ENCODE results near the gene WDFY3. TPM values are rescaled to one million over a fixed set of nuclear protein-coding genes. Genes with fewer than 3 reads are reported as not detected.

WDFY3 gene
- total RNA-seq, 1 donor from 2014 or later = 126 TPM

DNA sequence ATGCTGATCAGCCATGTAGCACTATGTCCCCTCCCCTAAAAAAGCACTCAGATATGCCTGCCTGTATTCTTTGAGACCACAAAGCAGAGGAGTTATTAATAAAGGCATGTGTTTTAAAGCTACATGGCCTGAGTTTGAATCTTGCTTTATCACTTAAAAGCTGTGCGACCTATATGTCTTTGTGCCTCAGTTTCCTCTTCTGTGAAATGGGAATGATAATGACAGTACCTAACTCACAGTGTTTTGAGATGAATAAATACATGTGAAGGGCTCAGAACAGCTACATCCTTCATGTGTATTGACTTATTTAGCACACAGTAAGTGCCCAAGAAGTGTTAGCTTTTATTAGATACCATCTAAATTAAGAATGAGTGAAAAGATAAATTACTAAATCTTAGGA is 180.0 kb downstream of the WDFY3 start:
- H3K36me3 ChIP-seq = peaks cover 91% of the 10 kb centered on the region
- no peaks in the 10 kb centered on the region for H3K27me3 ChIP-seq
- ATAC-seq = no peak

DNA sequence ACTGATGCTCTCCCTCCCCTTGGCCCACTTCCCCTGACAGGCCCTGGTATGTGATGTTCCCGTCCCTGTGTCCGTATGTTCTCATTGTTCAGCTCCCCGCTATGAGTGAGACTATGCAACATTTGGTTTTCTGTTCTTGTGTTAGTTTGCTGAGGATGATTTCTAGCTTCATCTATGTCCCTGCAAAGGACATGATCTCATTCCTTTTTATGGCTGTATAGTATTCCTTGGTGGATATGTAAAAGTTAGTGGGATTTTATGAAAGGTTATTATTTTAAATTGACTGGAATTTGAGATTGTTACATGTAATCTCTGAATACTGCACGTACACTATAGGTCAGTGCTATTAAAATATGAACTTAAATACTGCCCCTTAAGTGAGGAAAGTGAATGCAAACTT is 184.0 kb downstream of the WDFY3 start:
- Histone ChIP-seq H3K27ac (no peak overlapping the region), H3K4me1 (no peaks in the 10 kb centered on the region), H3K9me3 (no peaks in the 10 kb centered on the region), H3K27me3 (no peaks in the 10 kb centered on the region), H3K36me3 (peaks cover 91% of the 10 kb centered on the region), H3K4me3 (no peak overlapping the region)
- ATAC-seq (no peak), DNase-seq (no peak)
- TF ChIP-seq, protein P1, sequence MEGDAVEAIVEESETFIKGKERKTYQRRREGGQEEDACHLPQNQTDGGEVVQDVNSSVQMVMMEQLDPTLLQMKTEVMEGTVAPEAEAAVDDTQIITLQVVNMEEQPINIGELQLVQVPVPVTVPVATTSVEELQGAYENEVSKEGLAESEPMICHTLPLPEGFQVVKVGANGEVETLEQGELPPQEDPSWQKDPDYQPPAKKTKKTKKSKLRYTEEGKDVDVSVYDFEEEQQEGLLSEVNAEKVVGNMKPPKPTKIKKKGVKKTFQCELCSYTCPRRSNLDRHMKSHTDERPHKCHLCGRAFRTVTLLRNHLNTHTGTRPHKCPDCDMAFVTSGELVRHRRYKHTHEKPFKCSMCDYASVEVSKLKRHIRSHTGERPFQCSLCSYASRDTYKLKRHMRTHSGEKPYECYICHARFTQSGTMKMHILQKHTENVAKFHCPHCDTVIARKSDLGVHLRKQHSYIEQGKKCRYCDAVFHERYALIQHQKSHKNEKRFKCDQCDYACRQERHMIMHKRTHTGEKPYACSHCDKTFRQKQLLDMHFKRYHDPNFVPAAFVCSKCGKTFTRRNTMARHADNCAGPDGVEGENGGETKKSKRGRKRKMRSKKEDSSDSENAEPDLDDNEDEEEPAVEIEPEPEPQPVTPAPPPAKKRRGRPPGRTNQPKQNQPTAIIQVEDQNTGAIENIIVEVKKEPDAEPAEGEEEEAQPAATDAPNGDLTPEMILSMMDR (IDR thresholded peaks at IDR 0.05) = no peak
- intact Hi-C loops (cut with DNase I) = no loop called here

More for the DNA sequence above, 180.0 kb downstream of the WDFY3 start:
- H3K9me3 ChIP-seq = no peaks in the 10 kb centered on the region
- no peak overlapping the region for H3K27ac ChIP-seq
- DNase-seq = no peak
- intact Hi-C loops (cut with DNase I) = no loop called here
- TF ChIP-seq, protein P1 (IDR thresholded peaks at IDR 0.05) = no peak
- H3K4me3 ChIP-seq = no peak overlapping the region
- no peaks in the 10 kb centered on the region for H3K4me1 ChIP-seq

GRCh38 chr4:84780719-84781118 is 185.8 kb downstream of the WDFY3 start:
- no peaks in the 10 kb centered on the region for H3K9me3 ChIP-seq
- no peaks in the 10 kb centered on the region for H3K27me3 ChIP-seq
- no peaks in the 10 kb centered on the region for H3K4me1 ChIP-seq
- no peak overlapping the region for H3K4me3 ChIP-seq
- DNase-seq (no peak), ATAC-seq (peak; percentile 52)
- H3K36me3 ChIP-seq = peaks cover 91% of the 10 kb centered on the region
- intact Hi-C loops (cut with DNase I) = no loop called here
- no peak overlapping the region for H3K27ac ChIP-seq
- TF ChIP-seq, protein P1 (IDR thresholded peaks at IDR 0.05) = no peak

GRCh38 chr4:84778041-84778440 is 188.4 kb downstream of the WDFY3 start:
- Histone ChIP-seq H3K4me3 (no peak overlapping the region), H3K27me3 (no peaks in the 10 kb centered on the region), H3K36me3 (peaks cover 94% of the 10 kb centered on the region), H3K9me3 (no peaks in the 10 kb centered on the region), H3K27ac (no peak overlapping the region), H3K4me1 (no peaks in the 10 kb centered on the region)
- TF ChIP-seq, protein P1 (IDR thresholded peaks at IDR 0.05) = no peak
- ATAC-seq = no peak
- intact Hi-C loops (cut with DNase I) = no loop called here
- no peak for DNase-seq

DNA sequence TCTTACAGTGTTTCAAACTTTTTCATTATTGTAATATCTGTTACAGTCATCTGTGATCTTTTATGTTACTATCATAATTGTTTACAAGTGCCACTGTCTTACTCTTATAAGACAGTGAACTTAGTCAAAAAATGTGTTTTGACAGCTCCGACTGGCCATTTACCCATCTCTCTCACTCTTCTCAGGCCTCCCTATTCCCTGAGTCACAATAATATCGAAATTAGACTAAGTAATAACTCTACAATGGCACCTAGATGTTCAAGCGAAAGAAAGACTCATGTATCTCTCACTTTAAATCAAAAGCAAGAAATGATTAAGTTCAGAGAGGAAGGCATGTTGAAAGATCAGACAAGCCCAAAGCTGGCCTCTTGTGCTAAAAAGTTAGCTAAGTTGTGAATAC is 199.3 kb downstream of the WDFY3 start:
- no peaks in the 10 kb centered on the region for H3K9me3 ChIP-seq
- H3K27me3 ChIP-seq = no peaks in the 10 kb centered on the region
- intact Hi-C loops (cut with DNase I) = no loop called here
- no peaks in the 10 kb centered on the region for H3K4me1 ChIP-seq
- DNase-seq (no peak), ATAC-seq (no peak)
- peaks cover 44% of the 10 kb centered on the region for H3K36me3 ChIP-seq
- TF ChIP-seq, protein P1 (IDR thresholded peaks at IDR 0.05) = no peak
- no peak overlapping the region for H3K27ac ChIP-seq
- no peak overlapping the region for H3K4me3 ChIP-seq
